HG03097 (cell line): ENCODE results near the gene ARPC5L.
"Not testable (repeated sequence)": the region's sequence is repeated elsewhere in the genome, so short reads cannot be mapped to it uniquely, and the experiment has no call there.

Experiments
- ATAC-seq: cut with Tn5 transposase; IDR thresholded peaks from one replicate; pipeline ENCODE4 v1.9.1; 2021; ENCODE audit not compliant: unreplicated experiment, low FRiP score

ARPC5L gene

GRCh38 chr9:124886866-124887492 lies 25.0 kb downstream of the ARPC5L start:
- ATAC-seq: no peak

GRCh38 chr9:124887832-124888231 lies 25.9 kb downstream of the ARPC5L start:
- ATAC-seq: no peak

- ATAC-seq: no peak
These were observed 27.1 kb downstream of the ARPC5L start for GRCh38 chr9:124889006-124889405.

- ATAC-seq: no peak
These were observed 28.2 kb downstream of the ARPC5L start for GRCh38 chr9:124890179-124890578.

DNA sequence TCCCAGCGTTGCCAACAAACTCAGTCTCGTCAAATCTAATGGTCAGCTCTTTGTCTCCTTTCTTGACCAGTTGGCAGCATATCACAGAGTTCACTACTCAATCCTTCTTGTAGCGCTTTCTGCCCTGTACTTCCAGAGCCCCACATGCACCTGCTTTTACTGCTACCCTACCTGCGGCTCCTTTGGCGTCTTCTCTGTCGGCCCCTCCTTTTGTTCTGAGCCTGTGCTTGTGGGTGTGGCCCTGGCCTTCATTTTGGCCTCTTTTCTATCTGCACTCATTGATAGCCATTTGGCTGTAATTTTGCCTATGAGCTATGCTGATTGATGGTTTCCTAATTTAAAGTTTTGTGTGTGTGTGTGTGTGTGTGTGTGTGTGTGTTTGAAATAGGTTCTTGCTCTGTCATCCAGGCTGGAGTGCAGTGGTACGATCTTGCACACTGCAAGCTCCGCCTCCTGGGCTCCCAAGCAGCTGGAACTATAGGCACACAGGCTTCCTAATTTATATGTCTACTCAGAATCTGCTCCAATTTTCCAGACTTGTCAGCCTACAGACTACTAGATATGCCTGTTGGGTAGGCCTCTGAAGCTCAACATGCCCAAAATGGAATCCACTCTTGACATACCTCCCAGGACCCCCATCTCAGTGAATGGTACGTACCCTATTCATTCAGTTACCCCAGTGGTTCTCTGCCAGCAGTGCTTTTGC lies 32.3 kb downstream of the ARPC5L start:
- no peak for ATAC-seq

DNA sequence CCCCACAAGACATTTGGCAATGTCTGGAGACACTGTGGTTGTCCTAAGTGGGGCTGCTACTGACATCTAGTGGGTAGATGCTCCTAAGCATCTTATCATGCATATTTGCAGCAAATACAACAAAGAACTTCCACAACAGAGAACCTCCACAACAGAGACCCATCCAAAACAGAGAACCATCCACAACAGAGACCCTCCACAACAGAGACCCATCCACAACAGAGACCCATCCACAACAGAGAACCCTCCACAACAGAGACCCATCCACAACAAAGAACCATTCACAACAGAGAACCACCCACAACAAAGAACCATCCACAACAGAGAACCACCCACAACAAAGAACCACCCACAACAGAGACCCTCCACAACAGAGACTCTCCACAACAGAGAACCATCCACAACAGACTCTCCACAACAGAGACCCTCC lies 32.8 kb downstream of the ARPC5L start:
- ATAC-seq: no peak

DNA sequence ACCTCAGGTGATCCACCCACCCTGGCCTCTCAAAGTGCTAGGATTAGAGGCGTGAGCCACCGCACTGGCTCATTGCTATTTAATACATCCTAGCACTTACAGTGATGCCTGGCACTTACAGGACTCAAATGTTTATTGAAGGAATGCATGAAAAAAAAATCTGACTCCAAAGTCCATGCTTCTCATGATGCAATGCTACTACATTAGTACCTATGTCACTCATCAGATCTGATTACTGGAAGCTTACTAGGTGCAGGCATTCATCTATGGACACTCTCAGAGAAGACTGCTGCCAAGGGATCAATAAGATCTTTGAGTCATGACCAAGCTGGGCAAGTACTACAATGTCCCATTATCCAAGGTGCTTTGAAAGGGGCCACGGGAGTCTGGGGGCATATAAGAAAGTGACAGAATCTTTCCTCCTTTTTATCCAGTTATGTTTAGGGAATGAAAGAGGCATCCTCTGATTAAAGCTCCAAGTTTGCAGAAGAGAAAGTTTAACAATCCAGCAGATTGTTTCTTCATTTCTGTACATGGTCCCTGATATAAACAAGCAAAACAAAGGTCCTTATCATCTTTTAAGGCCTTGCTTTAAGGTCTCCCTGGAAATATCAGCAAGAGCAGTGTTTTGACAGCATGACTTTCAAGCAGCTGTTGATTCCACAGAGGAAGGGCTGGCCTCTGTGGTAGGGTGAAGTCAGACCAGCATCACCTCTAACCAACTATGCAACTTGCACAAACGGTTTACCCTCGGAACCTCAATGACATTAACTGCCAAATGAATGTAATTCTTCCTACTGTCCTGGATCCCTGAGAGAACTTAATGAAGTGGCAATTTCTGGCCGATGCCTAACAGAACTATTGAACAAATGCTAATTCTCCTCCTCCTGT lies 35.9 kb downstream of the ARPC5L start:
- no peak for ATAC-seq

- no peak for ATAC-seq
These were observed 37.9 kb downstream of the ARPC5L start for GRCh38 chr9:124899845-124900244.

- no peak for ATAC-seq
These were observed 45.0 kb downstream of the ARPC5L start for GRCh38 chr9:124906966-124907365.

- no peak for ATAC-seq
These were observed 46.2 kb downstream of the ARPC5L start for GRCh38 chr9:124908098-124908497.

DNA sequence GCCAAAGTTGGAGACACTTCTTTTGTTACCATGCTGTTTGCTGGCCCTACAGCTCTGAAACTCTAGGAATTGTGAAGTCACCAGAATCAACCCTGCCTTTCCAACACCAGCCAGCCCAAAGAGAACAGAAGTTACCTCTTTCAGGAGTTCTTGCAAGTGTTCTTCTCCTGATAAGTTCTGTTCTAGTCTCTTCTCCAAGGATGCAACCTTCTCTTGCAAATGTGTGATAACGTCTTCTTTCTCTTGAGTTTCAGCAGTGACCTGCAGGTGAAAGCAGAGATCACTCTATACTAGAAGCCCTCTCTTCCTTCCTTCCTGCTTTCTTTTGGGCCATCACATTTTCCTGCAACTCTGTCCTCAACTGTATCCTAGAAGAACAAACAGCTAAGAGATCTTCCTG lies 49.8 kb downstream of the ARPC5L start:
- ATAC-seq: no peak

DNA sequence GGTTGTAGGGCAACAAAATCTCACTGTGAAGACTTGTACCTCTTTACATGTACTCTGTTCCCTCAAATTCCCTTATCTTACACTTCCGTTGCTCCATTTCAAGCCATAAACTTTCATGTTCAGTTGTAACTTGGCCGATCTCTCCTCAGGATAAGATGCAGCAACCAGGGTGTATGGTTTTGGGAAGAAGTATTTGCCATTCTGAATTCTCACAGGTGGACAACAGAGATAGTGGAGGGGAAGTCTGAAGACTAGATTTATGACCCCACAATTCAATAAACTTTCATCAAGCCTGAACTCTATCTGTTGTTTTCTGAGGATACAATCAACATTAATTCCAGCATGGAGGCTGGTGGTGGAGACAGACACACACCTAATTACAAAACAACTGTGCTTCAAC lies 51.4 kb downstream of the ARPC5L start:
- ATAC-seq: no peak

GRCh38 chr9:124914753-124915405 lies 52.9 kb downstream of the ARPC5L start:
- no peak for ATAC-seq

GRCh38 chr9:124920394-124920793 lies 58.5 kb downstream of the ARPC5L start:
- ATAC-seq: not testable (repeated sequence)
